Stimulated activated CD4-positive, alpha-beta T cell treated with anti-CD3 and anti-CD28 coated beads, Interleukin-1b, Interleukin-23, amount 100 ng/mL, for 1 hour (primary cell): ENCODE measurements around the gene ZNF407.

Source experiments
- DNase-seq, 2 donors: peaks; one replicate each; pipeline ENCODE4 v3.0.0-alpha.2; 2020; ENCODE audit warnings: low read depth in 2 of 2

The ZNF407 gene

DNA sequence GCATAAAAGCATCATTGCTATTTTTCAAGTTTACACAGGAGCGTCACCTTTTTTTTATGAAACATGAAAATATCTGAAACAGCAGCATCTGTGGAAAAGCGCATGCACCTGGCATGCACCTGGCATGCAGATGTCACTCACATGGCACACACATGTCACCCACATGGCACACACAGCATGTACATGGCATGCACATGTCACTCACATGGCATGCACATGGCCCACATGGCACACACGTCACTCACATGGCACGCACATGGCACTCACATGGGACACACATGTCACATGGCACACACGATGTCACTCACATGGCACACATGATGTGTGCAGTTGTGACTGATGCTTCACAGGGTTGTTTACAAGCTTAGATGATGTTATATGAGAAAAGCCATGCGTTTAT lies 188.0 kb downstream of the ZNF407 start:
- DNase-seq = no peak

DNA sequence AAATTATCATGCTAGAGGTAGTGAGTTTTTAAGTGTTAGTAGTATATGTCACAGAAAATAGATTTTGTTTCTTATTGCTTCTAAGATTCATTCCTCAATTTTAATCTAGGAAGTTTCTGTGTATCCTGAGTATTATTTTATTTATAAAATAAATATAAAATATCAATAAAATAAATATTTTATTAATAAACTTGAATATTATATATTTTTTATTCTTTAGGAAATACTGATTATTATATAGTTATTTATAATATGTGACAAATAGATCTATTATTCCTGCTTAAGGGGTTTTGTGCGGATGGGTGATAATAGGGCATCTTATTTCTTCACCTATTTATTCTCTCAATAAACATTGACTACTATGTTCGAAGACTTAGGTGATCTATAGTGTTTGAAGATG lies 191.0 kb downstream of the ZNF407 start:
- DNase-seq = no peak

DNA sequence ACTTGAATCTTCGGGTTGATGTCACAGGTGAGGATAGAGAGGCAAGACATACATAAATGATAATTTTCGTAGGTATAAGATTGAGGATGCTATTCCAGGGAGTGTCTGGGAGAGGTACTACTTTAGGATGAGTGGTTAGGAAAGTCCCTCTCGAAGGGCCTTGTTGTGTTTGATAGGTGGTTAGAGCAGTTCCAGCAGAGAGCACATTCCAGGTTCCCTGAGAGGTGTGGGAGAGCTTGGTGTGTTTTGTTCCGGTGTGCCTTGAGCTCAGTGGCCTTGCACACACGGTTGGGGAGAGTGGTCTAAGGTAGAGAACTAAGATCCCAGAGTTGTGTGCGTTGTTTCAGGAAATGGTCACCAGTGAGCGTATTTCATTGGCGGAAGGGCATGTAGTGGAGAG lies 191.4 kb downstream of the ZNF407 start:
- no peak for DNase-seq

DNA sequence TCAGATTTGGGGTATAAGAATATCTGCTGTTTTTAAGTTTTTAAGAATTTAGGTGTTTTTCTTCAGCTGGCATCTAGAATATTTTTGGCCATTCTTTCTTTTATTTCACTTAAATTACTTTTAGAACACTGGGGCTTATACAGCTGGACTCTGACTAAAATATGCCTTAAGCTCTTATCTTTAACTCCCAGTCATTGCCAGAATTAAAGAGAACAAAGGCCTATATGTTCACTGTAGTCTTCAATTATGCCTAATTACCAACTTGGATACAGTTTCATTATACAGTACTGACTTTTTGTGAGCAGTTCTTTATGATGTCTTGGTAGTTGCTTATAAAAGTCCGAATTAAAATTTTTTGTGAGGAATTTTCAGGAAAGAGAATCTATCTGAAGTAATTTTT lies 192.8 kb downstream of the ZNF407 start:
- DNase-seq = no peak

DNA sequence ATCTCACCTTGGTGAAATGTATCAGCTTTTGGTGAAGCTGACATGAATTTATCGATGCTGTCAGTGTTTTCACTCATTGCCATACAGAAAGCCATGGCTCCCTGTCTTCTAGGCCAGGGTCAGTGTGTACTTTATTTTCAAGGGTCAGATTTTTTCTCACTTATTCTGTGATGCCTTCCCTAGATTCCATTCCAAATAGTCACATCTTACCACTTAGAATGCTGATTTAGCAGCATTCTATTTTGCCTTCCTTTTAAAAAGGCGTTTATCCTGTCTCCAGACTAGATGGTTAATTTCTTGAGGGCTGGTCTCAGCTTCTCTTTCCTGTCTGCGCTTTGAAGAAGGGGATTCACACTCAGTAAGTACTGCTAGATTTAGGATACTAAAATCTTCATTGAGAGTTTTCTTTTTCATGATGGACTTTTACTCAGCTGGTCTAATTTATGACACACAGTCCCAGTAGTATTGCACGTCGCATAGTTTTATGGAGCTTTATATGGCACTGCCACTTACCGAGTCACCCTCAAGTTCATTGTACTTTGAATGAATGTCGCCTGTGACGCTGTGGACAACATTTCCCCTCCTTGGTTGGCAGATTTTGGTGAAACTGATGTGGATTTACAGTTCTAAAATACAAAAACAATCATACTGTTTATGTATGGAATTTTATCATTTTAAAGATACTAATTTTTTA lies 194.0 kb downstream of the ZNF407 start:
- DNase-seq = no peak

DNA sequence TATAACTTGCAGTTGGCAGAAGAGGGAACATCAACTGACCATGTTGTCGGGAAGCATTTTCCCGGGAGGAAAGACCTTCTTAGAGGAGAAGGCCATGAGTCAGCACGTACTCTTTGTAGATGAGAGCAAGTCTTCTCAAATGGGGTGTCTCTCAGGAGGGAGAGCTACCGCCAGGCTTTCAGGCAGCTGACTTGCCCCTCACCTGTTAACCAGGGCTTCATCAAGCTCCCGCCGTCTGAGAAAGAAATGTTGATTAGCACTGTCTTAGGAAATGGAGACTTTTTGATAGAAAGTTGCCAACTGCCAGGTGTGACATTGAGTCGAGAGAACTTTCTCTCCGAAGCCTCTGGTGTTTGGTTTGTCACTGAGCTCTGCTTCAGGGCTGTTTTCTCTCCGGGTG lies 196.1 kb downstream of the ZNF407 start:
- no peak for DNase-seq

DNA sequence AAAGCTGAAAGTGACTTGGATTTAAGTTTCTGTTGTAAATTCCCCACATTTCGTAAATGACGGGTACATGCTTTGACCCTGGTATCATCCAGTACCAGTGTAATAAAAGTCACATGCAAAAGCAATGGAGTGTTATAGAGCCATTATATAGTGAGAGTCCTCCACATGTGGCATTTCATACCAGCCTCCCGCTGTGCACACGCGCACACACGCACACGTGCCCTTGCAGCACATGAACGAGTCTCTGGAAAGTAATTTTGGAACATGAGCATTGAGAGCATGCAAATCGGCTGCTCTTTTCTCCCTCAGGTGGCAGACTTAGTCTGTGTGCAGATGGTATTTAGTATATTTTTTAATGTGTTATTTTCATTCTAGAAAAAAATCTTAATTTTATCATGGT lies 198.1 kb downstream of the ZNF407 start:
- no peak for DNase-seq

DNA sequence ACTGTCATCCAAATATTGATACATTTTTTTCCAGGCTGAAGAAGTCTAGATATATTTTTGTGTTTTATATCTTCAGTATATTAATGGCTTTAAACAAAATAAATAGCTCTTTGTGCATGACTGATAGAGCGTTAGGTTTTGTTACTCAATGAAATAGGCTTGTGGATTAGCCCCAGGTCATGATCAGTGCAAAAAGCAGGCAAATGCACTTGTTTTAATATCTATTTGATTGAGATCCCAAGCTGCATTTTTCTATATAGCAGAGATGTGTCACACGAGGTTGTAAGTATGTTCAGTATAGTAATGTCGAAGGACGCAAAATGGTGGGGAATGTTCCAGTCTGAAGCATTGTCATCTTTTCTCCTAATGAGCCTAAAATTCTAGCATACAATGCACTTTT lies 198.5 kb downstream of the ZNF407 start:
- no peak for DNase-seq

DNA sequence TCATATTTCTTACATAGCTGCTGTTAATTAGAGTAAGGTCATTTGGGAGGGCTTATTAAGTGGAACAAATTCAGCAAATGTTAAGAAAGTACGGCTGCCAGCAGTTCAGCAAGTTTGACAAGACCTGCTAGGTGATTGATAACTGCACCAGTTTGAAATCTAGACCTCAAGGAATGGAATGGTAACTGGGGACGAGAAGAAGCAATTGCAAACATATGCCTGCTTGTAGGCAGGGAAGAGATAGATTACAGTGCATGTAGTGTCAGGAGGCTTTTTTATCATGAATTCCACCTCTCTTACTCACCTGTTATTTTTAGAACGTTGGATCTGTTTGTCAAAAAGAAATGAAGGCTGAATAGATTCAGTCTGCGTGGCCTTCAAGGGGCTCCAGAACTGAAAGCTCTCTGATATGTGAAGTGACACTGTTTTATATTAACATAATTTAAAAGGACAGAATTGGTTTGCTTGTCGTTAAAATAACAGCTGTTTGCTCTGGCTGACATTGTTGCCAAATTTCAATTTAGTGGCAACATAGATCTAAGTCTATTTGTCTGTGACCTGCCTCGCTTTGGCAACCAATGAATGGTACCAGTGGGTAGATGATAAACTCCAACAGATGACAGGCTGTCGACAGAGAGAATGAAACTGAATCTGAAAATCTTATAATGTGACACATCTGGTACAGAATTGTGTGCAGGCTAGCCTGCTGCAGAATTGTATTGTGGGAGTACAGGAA lies 199.3 kb downstream of the ZNF407 start:
- no peak for DNase-seq

DNA sequence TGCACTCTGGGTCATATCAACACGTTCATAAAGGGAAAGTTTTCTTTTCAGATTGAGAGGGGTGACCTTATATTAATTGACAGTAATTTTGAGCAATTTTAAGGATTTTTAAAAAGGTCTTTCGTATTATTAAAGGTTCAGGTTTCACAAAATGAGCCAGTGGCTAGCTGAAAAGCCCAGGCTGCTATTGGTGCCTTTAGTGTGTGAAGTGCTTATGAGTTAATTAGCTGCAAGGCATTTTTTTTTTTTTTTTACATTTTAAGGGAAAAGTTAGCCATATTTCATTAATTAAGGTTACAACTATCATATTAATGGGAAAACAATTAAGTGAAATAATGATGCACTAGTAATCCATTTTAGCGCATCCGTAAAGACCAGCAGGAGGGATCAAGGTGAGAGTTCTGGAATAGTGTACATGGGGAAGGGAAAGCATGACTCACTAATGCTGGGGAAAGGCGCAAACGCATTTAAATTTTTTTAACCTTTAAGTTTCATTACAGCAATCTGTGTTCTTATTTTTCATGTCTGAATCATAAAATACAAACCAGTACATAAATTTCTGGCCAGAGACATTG lies 200.0 kb downstream of the ZNF407 start:
- DNase-seq = no peak

DNA sequence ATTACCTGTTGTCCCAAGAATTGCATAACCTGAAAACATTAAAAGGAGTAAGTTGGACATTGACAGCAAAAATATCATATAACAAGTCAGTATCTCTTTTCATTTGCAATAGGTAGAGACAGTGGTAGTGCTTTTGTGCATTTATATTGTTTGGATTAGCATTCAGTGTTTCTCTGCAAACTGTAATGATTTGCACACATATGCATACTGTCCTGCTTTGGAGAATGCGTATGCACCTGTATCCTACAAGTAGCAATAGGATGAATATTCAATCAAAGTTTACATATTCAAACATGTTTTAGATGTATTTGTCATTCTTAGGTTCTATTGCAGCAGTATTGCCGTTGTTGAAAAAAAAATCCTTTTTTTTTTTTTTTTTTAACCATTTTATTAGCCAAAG lies 201.9 kb downstream of the ZNF407 start:
- DNase-seq = no peak

DNA sequence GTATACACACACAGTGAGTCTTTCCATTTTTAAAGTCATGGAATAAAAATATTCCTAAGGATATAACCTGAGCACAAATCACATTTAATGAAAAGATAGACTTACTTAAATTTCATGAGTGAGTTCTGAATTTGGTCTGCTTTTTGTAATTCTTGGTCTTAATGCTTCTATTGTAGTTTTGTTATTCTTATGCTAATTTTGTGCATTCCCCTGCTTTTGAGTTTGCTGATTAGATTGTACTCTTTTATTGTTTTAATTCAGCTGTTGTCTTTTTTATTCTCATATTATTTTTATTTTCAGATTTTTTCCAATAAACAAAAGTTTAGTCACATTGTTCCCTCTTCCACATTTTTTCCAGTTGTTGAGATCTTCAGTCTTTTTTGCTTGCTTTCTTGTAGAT lies 202.4 kb downstream of the ZNF407 start:
- no peak for DNase-seq

DNA sequence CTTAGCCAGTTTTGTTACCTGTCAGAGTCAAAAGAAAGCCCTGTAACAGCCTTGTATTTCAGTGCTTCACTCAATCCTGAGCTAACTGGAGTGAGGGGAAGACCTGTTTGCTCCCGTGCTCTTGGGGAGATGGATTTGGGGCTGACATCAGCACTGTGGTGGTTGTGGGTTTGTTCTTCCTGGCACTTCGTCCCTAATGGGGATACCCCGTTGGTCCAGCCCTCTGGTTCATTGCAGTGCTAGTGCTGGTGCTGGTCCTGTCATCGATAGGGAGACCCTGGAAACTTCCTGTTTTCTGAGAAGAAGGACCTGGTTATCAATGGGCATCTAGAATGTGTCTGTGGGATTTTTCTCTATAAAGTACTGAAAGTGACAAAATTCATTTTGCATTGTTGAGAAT lies 205.4 kb downstream of the ZNF407 start:
- no peak for DNase-seq

DNA sequence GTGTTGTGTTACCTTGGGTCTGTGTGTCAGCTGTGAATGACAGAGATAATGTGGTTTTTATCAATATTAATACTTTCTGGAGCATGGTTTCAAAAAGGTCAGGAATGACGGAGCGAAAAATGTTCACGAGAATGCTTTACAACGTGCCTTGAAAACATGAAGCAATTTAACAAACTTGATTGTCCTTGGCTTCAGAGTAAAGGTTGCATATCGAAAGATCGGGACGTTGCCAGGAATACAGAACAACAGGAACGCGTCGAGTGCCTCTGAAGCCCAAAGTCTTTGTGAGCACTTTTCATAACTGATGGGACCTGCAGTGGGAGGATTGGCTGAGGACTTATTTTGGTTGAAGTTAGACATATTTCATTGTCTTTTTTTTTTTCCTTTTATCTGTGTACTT lies 206.1 kb downstream of the ZNF407 start:
- no peak for DNase-seq

DNA sequence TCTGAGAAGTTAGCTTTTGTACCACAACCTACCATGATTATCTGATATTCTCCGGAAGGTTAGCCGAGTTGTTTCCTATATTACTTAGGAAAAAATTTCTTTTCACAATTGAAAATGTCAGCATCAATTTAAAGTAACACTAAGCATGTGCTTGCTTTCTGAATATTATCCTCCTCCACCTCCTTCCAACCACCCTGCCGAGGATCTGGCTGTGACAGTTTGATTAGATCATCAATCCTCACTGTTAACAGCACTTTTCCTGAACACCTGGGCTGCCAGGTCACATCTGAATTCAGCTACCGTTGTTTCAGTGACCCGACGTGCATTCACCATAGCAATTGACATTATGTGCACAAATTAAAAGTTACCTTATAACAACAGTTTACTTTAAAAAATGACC lies 207.0 kb downstream of the ZNF407 start:
- DNase-seq = no peak

DNA sequence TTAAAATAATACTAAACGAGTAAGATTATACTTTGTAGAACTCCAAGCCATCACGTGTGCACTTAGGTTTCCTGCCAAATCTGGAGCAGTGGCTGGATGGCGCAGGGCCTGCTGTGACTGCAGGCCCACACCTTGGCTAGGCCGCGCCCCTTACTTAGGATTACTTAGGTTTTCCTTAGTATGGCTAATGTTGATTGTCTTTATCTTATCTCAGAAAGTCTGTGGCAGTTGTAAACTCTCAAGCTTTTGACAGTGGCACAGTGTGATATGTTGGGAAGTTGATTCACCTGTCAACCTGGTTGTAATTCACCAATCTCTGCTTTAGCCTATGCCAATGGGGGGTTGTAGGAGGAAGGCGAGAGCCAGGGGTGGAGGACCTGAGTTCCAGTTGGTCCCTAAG lies 208.4 kb downstream of the ZNF407 start:
- DNase-seq = no peak

DNA sequence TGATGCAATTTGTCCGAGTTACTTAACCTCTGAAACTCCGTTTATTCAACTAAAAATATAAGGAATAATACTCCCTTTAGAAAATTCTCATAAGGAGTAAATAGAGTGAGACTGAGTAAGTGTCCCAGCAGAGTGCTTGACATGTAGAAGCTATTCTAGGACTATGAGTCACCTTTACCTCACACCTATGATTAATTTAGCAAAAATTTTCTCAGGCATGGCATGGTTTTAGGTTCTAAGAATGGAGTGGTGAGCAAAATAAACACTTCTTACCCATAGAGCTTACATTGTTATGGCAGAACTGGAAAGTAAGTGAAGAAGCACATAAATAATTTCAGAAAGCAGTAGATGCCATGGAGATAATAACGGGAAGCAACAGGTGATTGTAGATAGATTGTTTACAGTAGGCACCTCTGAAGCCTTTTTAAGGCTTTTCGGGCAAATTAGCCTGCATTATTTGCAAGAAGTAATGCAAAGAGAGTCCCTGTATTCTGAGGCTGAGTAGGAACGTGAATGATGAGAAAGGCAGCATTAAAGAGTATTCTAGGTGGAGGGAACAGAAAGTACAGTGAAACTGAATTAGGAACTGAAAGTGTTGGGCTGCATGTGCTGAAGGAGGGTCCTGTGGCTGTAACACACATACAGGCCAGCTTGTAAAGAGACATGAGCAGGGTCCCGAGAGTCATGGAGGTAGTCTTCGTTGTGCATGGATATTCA lies 209.2 kb downstream of the ZNF407 start:
- no peak for DNase-seq

DNA sequence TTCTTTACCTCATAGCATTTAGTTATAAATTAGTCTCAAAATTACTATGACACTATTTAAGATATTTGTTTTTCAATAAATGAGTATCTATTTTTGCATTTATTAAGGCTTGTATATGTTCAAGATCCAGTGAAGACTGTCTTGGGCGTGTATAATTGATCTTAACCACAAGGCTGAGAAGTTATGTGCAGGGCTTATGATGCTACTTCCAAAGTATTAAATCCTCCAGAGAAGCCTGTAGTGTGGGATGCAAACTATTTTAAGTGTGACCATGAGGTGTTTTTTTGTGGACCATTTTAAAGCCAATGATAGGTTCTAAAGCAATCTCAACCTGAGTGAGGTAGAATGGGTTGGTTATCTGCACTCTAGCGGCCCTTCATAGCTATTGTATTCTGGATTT lies 219.9 kb downstream of the ZNF407 start:
- DNase-seq = no peak

DNA sequence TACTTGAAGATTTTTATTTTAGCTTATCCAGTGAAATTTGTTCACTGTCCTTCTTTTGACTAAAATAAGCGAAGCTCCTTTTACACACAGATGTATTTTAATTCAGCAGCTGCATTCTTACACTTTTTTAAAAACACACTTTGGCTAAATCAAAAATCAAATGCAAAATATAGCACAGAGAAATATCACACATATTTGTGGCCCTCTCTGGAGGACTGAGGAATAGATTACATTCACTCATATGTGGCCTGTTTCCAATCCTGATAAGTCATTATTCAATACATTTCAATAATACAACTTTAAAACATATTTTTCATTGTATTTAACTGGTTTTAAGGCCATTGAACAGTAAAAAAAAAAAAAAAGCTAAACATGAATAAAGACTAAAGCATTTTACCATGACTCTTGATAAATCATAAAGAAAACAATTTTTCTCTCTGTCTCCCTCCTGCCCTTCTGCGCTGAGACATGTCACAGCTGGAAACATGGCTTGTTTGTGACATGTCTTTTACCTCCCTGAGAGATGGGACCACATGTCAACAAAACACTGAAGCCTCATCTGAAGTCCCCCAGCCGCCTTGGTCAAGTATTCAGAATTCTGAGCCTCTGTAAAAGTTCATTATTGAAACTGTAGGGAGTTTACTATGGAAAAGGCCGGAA lies 221.0 kb downstream of the ZNF407 start:
- no peak for DNase-seq

DNA sequence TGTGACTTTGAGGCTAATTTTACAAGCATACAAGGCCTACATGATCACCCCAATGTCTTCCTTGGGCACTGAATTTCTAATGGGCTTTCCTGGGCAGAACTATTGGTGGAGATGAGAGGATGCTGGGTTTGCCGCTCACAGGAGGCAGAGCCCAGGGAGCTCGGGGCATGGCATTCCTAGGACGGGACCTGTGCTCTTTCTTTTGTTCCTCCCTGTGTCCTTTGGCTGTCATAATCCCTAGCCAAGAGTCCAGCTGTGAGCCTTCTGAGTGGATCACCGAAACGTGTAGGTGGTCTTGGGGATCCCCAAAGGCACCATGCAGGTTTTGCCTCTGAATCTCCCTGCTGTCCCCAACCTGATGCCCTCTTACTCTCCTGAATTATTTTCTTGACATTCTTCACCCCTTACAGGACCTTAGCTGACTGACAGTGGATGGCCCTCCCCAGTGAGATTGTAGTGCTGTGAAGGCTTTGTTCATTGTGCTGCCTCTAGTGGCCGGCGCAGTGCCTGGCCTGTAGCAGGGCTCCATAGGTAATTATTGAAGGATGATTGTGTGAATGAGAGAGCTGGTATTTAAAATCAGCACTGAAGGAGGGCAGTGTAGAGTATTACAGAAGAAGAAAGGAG lies 221.9 kb downstream of the ZNF407 start:
- DNase-seq = no peak

DNA sequence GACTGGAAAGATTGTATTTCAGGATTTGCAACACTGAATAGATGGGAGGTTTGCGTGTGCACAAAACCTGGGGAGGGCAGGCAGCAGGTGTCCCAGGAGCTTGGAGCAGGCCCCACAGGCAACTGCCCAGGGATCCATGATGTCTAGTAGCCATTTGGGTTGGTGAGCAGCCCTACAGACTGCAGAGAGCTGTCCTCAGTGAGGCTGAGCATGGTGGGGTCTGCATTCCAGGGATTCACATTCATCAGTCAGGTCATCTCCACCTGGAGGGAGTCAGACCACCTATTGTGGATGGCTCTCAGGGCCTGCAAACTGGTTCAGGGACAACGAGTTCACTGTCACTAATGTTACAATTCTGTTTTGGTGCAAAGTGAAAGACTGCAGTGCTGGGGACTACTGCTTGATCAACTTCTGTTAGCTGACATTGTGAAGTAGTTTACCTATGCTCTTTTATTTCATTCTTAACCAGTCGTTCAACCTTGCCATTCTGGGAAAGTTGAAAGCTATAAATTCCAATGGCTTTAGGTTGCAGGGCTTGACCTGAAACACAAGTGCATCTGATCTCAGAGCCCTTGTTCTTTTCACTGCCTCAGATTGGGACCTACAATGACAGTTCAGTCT lies 222.6 kb downstream of the ZNF407 start:
- DNase-seq = no peak
